ENCODE results near the gene PRPF6.

DNA sequence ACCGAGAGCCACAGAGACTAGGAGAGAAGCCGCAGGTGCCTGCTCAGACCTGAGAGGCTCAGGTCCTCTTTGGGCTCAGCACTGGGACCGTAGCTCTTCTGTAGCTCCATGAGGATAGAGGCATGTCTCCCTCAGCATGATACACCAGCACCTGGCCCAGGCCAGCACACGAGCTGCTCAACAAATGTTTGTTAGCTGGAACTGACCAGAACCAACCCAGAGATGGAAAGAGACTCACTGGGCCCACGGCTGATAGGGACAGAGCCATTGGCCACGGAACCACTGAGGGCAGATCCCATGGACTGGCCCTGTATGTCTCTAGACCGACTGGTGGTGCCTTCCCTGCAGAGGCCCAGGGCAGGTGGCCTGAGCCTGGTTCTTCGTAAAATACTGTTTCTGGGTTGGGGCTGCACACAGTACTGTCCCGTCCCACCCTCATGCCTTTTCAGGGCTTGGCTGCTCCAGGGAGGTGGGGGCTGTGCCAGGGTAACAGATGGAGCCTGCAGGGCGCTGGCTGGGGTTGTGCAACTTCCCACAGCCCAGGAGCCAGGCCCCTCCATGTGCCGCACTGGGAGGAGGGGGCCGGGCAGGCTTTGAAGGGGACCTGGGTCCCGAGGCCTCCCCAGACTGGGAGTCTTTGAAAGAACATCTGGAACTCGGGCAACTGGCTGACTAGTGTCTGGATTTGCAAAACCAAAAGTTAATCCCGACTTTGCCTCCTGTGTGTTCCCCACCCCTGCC, 60.3 kb downstream of the PRPF6 start:
- TF ChIP-seq, protein P1, sequence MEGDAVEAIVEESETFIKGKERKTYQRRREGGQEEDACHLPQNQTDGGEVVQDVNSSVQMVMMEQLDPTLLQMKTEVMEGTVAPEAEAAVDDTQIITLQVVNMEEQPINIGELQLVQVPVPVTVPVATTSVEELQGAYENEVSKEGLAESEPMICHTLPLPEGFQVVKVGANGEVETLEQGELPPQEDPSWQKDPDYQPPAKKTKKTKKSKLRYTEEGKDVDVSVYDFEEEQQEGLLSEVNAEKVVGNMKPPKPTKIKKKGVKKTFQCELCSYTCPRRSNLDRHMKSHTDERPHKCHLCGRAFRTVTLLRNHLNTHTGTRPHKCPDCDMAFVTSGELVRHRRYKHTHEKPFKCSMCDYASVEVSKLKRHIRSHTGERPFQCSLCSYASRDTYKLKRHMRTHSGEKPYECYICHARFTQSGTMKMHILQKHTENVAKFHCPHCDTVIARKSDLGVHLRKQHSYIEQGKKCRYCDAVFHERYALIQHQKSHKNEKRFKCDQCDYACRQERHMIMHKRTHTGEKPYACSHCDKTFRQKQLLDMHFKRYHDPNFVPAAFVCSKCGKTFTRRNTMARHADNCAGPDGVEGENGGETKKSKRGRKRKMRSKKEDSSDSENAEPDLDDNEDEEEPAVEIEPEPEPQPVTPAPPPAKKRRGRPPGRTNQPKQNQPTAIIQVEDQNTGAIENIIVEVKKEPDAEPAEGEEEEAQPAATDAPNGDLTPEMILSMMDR (conservative IDR thresholded peaks at IDR 0.05) = no peak
- TF ChIP-seq EZH2 (IDR thresholded peaks at IDR 0.05; ENCODE audit: low read depth) = no peak

All from PC-9 (cell line).